ENCODE measurements around the gene DAGLB. TPM values are rescaled to one million over a fixed set of nuclear protein-coding genes. Genes with fewer than 3 reads are reported as not detected.
A peak's percentile ranks its signal among the peaks of the same experiment; 100 is the strongest.

Gene DAGLB
- total RNA-seq, 1 donor from 2014 or later = 28.3 TPM

- Histone ChIP-seq H3K27me3 (ENCODE audit: insufficient read depth, low read length) (no peaks in the 10 kb centered on the region), H3K27ac (ENCODE audit: low read depth, low read length) (no peak overlapping the region), H4K20me1 (ENCODE audit: insufficient read depth, low read length) (peaks cover 15% of the 10 kb centered on the region), H3K4me1 (ENCODE audit: insufficient read depth, low read length) (peaks cover 9% of the 10 kb centered on the region), H2AFZ (ENCODE audit: low read depth, low read length) (no peak overlapping the region), H3K9ac (ENCODE audit: low read length) (no peak overlapping the region), H3K36me3 (ENCODE audit: insufficient read depth, low read length) (peaks cover 5% of the 10 kb centered on the region), H3K4me3 (ENCODE audit: insufficient read depth, low read depth, low read length) (no peak overlapping the region), H3K4me2 (ENCODE audit: low read length) (no peak overlapping the region), H3K79me2 (ENCODE audit: insufficient read depth, low read length) (peaks cover 24% of the 10 kb centered on the region), H3K9me3 (ENCODE audit: insufficient read depth, low read depth, low read length) (no peaks in the 10 kb centered on the region)
- TF ChIP-seq EZH2 (IDR thresholded peaks at IDR 0.05; ENCODE audit: insufficient read depth, low read length) (no peak), CTCF (IDR thresholded peaks at IDR 0.05; ENCODE audit: insufficient read depth, low read depth, low read length) (no peak)
- FAIRE-seq = no peak
- no peaks in the 10 kb centered on the region for H3K9me3 Mint-ChIP-seq (ENCODE audit: unreplicated experiment)
- peaks cover 7% of the 10 kb centered on the region for H3K36me3 Mint-ChIP-seq (ENCODE audit: low read depth, unreplicated experiment)
- H3K4me1 Mint-ChIP-seq (ENCODE audit: low read depth, unreplicated experiment) = peaks cover 1% of the 10 kb centered on the region
- no peak overlapping the region for H3K27ac Mint-ChIP-seq (ENCODE audit: unreplicated experiment)
- peaks cover 10% of the 10 kb centered on the region for H3K27me3 Mint-ChIP-seq (ENCODE audit: low read depth, unreplicated experiment)
- no peak for DNase-seq (ENCODE audit: low read depth)
- no peak overlapping the region for H3K4me3 Mint-ChIP-seq (ENCODE audit: unreplicated experiment)
These were observed 38.9 kb upstream of the DAGLB start for GRCh38 chr7:6486438-6487183.

GRCh38 chr7:6482743-6483119 is 35.0 kb upstream of the DAGLB start:
- no peaks in the 10 kb centered on the region for H3K9me3 ChIP-seq (ENCODE audit: insufficient read depth, low read depth, low read length)
- no peak overlapping the region for H2AFZ ChIP-seq (ENCODE audit: low read depth, low read length)
- H3K36me3 ChIP-seq (ENCODE audit: insufficient read depth, low read length) = peaks cover 27% of the 10 kb centered on the region
- H3K27me3 Mint-ChIP-seq (ENCODE audit: low read depth, unreplicated experiment) = no peaks in the 10 kb centered on the region
- peaks cover 29% of the 10 kb centered on the region for H3K4me1 Mint-ChIP-seq (ENCODE audit: low read depth, unreplicated experiment)
- H3K9ac ChIP-seq (ENCODE audit: low read length) = peak overlapping the region; percentile 98
- peaks cover 53% of the 10 kb centered on the region for H4K20me1 ChIP-seq (ENCODE audit: insufficient read depth, low read length)
- peak overlapping the region; percentile 99 for H3K27ac Mint-ChIP-seq (ENCODE audit: unreplicated experiment)
- FAIRE-seq = no peak
- peak overlapping the region; percentile 97 for H3K27ac ChIP-seq (ENCODE audit: low read depth, low read length)
- H3K9me3 Mint-ChIP-seq (ENCODE audit: unreplicated experiment) = no peaks in the 10 kb centered on the region
- no peaks in the 10 kb centered on the region for H3K27me3 ChIP-seq (ENCODE audit: insufficient read depth, low read length)
- peak overlapping the region; percentile 98 for H3K4me3 ChIP-seq (ENCODE audit: insufficient read depth, low read depth, low read length)
- H3K79me2 ChIP-seq (ENCODE audit: insufficient read depth, low read length) = peaks cover 63% of the 10 kb centered on the region
- no peak for DNase-seq (ENCODE audit: low read depth)
- peak overlapping the region; percentile 97 for H3K4me3 Mint-ChIP-seq (ENCODE audit: unreplicated experiment)
- TF ChIP-seq CTCF (IDR thresholded peaks at IDR 0.05; ENCODE audit: insufficient read depth, low read depth, low read length) (no peak), EZH2 (IDR thresholded peaks at IDR 0.05; ENCODE audit: insufficient read depth, low read length) (no peak)
- peak overlapping the region; percentile 84 for H3K4me2 ChIP-seq (ENCODE audit: low read length)
- peaks cover 15% of the 10 kb centered on the region for H3K36me3 Mint-ChIP-seq (ENCODE audit: low read depth, unreplicated experiment)
- peaks cover 24% of the 10 kb centered on the region for H3K4me1 ChIP-seq (ENCODE audit: insufficient read depth, low read length)

GRCh38 chr7:6482307-6482706 is 34.6 kb upstream of the DAGLB start:
- peak overlapping the region; percentile 97 for H3K4me3 Mint-ChIP-seq (ENCODE audit: unreplicated experiment)
- H3K27ac Mint-ChIP-seq (ENCODE audit: unreplicated experiment) = peak overlapping the region; percentile 99

More at GRCh38 chr7:6482307-6482706, 34.6 kb upstream of the DAGLB start:
- FAIRE-seq (no peak), DNase-seq (ENCODE audit: low read depth) (no peak)
- Mint-ChIP-seq H3K36me3 (ENCODE audit: low read depth, unreplicated experiment) (peaks cover 15% of the 10 kb centered on the region), H3K27me3 (ENCODE audit: low read depth, unreplicated experiment) (no peaks in the 10 kb centered on the region), H3K9me3 (ENCODE audit: unreplicated experiment) (no peaks in the 10 kb centered on the region), H3K4me1 (ENCODE audit: low read depth, unreplicated experiment) (peaks cover 32% of the 10 kb centered on the region)
- H4K20me1 ChIP-seq (ENCODE audit: insufficient read depth, low read length) = peaks cover 57% of the 10 kb centered on the region
- no peak for TF ChIP-seq EZH2 (IDR thresholded peaks at IDR 0.05; ENCODE audit: insufficient read depth, low read length)
- no peak for TF ChIP-seq CTCF (IDR thresholded peaks at IDR 0.05; ENCODE audit: insufficient read depth, low read depth, low read length)
- H3K36me3 ChIP-seq (ENCODE audit: insufficient read depth, low read length) = peaks cover 30% of the 10 kb centered on the region
- no peak overlapping the region for H3K27ac ChIP-seq (ENCODE audit: low read depth, low read length)
- no peak overlapping the region for H2AFZ ChIP-seq (ENCODE audit: low read depth, low read length)
- H3K79me2 ChIP-seq (ENCODE audit: insufficient read depth, low read length) = peaks cover 67% of the 10 kb centered on the region
- peak overlapping the region; percentile 84 for H3K4me2 ChIP-seq (ENCODE audit: low read length)
- H3K9me3 ChIP-seq (ENCODE audit: insufficient read depth, low read depth, low read length) = no peaks in the 10 kb centered on the region
- H3K4me3 ChIP-seq (ENCODE audit: insufficient read depth, low read depth, low read length) = peak overlapping the region; percentile 98
- no peaks in the 10 kb centered on the region for H3K27me3 ChIP-seq (ENCODE audit: insufficient read depth, low read length)
- peak overlapping the region; percentile 98 for H3K9ac ChIP-seq (ENCODE audit: low read length)
- peaks cover 24% of the 10 kb centered on the region for H3K4me1 ChIP-seq (ENCODE audit: insufficient read depth, low read length)

Data from astrocyte (in vitro differentiated cells and primary cell).